GM18951 (cell line): ENCODE results near the gene CRYBG2.
"Not testable (repeated sequence)": the region's sequence is repeated elsewhere in the genome, so short reads cannot be mapped to it uniquely, and the experiment has no call there.

ENCODE experiments used
- POLR2A ChIP-seq: IDR thresholded peaks from 4 replicates; pipeline ENCODE4 v1.6.1; 2011; ENCODE audit warnings: mild to moderate bottlenecking; ENCODE audit not compliant: insufficient read length, insufficient read depth; ENCODE audit errors: extremely low read depth
- in situ Hi-C: fragments of 300-500 bp; cut with MboI; formaldehyde crosslinking; loops from one replicate; pipeline ENCODE4 v1.12.0; 2022; ENCODE audit warnings: low sequenced_read_pairs, mixed read lengths, inconsistent platforms; ENCODE audit not compliant: unreplicated experiment

CRYBG2 gene

DNA sequence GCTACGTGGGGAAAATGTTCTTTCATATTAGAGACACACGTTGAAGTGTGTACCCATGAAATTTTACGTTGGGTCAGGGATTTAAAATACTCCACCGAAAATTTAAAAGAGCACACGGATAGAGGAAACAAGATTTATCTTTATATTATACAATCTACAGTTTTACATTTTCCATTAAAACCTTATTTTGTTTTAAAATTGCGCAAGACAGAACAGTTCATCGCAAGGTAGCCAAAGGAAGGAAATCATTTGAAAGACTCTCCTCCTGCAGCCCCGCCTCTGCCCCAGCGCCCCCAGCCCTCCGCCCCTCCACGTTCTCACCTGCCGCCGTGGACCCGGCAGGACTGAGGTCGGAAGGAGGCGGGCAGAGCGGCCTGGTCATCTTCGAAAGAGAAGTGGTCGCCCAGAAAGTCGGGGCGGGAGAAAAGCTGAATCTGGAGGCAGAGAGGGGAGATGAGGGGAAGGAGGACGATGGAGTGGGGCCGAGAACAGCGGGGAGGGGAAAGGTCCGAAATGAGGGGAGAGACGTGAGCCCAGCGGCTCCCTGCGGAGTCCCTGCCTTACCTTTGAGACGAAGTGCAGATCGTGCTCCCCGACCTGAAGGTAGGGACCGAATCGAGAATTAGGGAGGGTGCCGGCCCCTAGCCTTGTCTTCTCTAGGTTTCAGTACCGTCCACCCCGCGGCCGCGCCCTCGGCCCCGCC is 18.0 kb downstream of the CRYBG2 start:
- in situ Hi-C loops = no loop called here
- no peak for TF ChIP-seq POLR2A

DNA sequence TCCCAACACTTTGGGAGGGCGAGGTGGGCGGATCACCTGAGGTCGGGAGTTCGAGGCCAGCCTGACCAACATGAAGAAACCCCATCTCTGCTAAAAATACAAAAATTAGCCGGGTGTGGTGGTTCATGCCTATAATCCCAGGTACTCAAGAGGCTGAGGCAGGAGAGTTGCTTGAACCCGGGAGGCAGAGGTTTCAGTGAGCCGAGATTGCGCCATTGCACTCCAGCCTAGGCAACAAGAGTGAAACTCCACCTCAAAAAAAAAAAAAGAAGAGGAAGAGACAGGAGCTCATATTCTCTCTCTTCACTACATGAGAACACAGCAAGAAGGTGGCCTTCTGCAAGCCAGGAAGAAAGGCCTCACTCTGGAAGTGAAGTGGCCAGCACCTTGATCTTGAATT is 20.6 kb downstream of the CRYBG2 start:
- in situ Hi-C loops = not testable (repeated sequence)

DNA sequence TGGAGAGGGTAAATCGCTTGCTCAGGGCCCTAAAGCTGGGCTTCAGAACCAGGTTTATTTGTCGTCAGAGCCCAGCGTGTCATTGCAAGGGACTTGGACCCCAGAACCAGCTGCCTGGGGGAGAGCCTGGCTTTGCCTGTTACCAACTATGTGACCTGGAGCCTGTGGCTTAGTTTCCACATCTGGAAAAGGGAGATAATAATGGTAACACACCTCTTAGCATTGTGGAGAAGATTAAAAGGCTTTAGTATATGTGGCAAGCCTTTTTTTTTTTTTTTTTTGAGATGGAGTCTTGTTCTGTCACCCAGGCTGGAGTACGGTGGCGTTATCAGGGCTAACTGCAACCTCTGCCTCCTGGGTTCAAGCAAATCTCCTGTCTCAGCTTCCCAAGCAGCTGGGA is 23.7 kb downstream of the CRYBG2 start:
- in situ Hi-C loops = no loop called here
- no peak for TF ChIP-seq POLR2A

DNA sequence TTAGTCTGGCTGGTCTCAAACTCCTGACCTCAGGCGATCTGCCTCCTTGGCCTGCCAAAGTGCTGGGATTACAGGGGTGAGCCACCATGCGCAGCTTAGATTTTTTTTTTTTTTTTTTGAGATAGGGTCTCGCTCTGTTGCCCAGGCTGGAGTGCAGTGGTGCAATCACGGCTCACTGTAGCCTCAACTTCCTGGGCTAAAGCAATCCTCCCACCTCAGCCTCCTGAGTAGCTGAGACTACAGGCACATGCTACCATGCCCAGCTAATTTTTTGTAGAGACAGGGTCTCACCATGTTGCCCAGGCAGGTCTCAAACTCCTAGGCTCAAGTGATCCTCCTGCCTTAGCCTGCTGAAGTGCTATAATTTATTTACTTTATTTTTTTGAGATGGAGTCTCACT is 24.6 kb downstream of the CRYBG2 start:
- in situ Hi-C loops = not testable (repeated sequence)

DNA sequence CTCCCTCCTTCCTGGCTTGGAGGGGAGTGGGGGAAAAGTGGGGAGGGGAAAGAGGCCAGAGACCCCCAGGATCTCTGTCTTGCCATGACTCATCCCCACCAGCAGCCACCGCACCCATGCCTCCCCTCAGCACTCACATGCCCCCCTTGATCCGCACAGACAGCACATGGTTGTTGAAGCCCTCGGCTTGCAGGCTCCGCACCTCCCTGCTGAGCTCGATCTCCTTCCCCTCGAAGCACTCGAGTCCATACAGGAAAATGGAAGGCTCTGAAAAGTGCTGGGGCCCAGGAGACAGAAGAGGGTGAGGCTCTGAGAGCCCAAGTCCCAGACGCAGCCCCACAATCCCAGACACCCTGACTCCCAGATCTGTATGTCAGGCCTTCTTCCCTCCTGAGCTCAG is 25.3 kb downstream of the CRYBG2 start:
- in situ Hi-C loops = no loop called here
- no peak for TF ChIP-seq POLR2A

DNA sequence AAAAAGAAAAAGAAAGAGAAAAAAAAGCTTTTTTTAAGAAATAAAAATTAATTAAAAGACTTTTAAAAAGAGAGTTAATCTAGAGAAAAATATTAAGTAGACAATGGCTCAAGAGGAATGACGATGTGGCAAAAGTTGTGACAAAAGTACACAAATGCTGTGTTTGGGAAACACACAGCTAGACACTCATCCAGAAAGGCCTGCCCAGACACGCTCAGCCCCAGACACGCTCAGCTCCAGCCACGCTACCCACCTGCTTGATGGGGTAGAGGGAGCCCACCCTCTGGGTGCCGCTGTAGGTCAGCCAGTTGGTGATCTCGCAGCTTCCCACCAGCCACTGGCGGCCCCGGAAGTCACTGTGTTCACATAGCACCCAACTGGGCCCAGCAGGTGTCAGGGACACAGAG is 26.0 kb downstream of the CRYBG2 start:
- in situ Hi-C loops = no loop called here

DNA sequence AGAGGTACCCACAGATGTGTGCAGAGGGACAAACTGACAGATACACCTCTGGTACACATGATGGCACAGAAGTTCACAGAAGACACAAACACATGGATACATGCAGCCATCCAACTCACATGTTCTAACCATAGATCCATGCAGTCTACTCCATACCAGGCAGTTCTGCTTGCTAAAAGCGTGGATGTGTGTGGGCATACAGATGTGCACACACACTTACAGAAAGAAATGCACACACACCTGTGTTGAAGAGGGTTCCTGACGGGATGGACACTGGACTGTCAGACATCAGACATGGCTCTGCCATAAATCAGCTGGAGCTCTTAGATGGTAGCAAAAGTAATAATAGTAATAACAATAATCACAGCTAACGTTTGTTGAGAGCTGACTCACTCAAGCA is 29.4 kb downstream of the CRYBG2 start:
- in situ Hi-C loops = loop anchor here (5.0 kb wide), 1 partner anchor 37 kb away; no protein-coding TSS in a partner anchor
- no peak for TF ChIP-seq POLR2A

More for the DNA sequence above, 26.0 kb downstream of the CRYBG2 start:
- TF ChIP-seq POLR2A = no peak

DNA sequence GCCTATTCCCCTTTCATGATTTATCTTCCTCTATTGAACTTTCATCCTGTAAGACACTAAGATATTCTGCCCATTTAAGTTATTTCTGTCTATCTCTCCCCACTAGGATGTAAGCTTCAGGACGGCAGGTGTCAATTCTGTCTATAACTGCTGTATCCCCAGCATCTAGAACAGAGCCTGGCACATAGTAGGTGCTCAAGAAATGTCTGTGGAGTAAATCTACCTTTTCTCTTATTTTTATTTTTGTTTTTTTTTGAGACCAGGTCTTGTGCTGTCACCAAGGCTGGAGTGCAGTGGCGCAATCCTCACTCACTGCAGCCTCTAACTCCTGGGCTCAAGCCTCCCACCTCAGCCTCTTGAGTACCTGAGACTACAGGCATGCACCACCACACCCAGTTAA is 30.5 kb downstream of the CRYBG2 start:
- no peak for TF ChIP-seq POLR2A
- in situ Hi-C loops = loop anchor here (5.0 kb wide), 1 partner anchor 36 kb away; no protein-coding TSS in a partner anchor

DNA sequence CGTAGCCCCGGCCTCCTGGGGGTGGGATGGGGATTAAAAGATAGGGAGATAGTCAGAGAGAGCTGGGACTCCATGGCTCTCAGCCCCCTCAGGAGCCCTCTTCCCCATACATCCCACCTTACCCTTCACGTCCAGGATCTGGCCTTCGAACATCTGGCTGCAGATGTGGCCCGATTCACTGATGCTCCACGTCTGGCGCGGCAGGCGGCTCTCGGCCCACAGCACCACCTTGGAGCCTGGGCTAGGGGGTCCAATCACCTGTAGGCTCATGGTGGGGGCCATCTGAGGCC is 31.9 kb downstream of the CRYBG2 start:
- in situ Hi-C loops = loop anchor here (5.0 kb wide), 1 partner anchor 35 kb away; no protein-coding TSS in a partner anchor
- no peak for TF ChIP-seq POLR2A

DNA sequence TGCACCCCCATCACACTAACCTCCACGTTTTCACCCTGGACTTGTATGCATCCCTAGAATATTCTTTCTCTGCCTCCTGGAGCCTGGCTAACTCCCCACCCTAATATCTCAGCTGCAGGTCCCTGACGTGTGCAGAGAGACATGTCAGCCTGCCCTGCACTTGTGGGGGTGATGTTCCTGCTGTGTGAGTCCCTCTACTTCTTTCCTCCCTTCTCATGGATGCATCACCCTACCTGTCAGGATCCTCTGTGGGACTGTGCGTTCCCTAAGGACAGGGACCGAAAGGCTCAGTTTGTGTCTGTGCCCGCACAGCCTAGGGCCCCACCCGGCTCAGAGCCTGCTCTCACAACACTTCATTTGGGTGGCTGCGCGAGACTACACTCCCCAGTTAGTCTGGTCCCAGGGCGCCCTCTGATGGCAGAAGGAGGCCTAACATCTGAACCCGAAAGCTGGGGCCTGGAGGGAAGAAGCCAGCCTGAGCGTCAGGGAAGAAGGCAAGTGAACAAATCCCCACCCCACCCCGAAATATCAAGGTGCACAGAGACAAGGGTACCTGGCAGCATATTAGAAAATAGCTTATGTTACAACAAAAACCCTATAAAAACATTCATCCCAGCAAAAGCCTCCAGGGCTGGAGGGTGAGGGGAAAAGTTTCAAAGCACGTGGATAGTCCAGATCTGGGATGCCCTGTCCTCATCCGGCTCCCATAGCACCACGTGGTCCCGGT is 32.5 kb downstream of the CRYBG2 start:
- peak; percentile 18 for TF ChIP-seq POLR2A
- in situ Hi-C loops = loop anchor here (5.0 kb wide), 1 partner anchor 34 kb away; no protein-coding TSS in a partner anchor

DNA sequence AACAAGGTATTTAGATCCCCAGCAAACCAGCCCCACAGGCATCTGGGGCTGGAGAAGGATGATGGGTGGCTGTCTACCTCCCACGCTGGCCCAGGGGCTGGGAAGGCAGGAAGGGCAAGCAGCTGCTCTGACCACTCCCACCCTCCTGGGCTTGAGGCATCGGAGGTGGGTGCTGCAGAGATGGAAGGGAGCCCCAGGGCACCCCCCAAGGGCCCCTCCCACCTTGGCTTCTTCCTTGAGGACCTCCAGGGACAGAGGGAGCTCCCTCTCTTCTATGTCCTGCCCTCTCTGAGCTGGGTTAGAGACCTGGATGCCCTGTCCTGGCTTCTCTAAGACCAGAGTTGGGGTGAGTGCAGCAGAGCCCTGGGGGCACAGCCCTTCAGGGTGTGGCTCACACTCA is 33.0 kb downstream of the CRYBG2 start:
- TF ChIP-seq POLR2A = no peak
- in situ Hi-C loops = loop anchor here (5.0 kb wide), 1 partner anchor 34 kb away; no protein-coding TSS in a partner anchor

DNA sequence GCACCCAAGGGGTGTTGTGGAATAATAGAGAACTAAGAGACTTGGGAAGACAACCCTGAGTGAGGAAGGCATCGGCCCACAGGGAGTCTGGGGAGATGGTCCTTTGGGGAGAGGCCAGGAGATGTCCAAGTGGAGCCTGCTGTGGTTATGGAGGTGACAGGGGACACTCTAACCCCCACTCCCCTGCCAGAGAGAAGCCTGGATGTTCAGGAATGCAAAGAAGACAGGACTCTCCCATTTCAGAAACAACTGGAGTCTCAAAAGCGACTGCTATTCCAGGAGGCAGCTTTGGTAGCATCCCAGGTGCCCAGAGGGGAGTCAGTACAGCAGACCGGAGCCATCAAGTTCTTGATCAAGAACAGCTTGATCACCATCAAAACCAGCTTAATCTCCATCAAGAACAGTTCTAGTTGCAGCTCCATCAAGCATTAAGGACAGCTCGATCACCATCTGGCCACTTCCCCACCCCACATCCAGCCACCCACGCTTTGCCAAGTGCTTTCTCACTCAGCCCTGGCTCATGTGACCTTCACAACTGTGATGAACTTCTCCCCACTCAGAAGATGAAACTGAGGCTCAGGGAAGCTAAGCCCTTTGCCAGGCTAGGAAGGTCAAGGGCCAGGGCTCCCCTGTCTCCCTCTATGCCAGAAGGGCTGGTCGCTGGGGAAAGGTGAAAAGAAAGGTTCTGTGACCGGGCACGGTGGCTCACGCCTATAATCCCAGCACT is 35.4 kb downstream of the CRYBG2 start:
- TF ChIP-seq POLR2A = no peak
- in situ Hi-C loops = no loop called here

DNA sequence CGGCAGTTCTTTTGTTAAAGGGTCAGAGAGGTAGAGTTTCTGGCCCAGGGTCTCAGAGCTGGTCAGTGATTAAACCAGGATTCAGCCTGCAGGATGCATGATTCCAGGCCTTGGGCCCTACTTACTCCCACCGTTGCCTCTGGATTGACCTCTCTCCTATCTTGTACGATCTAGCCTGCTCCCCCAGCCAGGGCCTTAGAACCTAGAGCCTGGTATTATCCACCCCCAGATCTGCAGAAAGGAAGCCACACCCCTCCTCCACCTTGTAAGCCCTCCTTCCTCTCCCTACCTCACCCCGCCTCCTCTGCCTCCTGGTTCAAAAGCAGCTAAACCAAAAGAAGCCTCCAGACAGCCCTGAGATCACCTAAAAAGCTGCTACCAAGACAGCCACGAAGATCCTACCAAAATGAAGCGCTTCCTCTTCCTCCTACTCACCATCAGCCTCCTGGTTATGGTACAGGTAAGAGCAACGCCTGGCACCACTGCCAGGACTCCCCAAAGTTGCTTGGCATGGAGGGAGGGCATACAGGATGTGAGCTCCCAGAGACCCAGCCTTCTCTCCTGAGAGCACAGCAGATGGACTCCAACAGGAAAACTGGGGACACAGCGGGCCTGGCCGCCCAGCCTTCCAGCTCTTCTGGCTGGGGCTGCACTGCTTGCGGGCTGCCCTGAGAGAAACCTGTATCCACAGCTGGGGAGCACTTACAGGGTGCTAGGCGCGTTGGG is 36.2 kb downstream of the CRYBG2 start, which contains the start of gene CD52:
Gene CD52, plus strand, starts transcription at position 347 of the 726 bp plus-strand sequence. Its CDS starts 60 bp downstream, at position 407.
- TF ChIP-seq POLR2A = peak; percentile 82
- in situ Hi-C loops = no loop called here
